HEK293T (cell line): ENCODE results near the gene C22orf39.

Experiments
- CTCF ChIA-PET: fragments of 350-600 bp; formaldehyde crosslinking; extraction: SDS; loops from one replicate; lab custom pipeline; 2021; ENCODE audit warnings: antibody characterized with exemption, inconsistent platforms; lab: Yijun Ruan, JAX
- POLR2A ChIA-PET: fragments of 350-600 bp; formaldehyde crosslinking; extraction: SDS; loops from one replicate; lab custom pipeline; 2020; ENCODE audit warnings: antibody characterized with exemption, inconsistent platforms; lab: Yijun Ruan, JAX
- DNase-seq: peaks from one replicate; pipeline ENCODE4 v3.0.0; 2012; ENCODE audit warnings: mixed read lengths; ENCODE audit errors: extremely low spot score
- ARNT ChIP-seq: fragments of 450-650 bp; IDR thresholded peaks from 2 replicates; pipeline ENCODE4 v1.6.1; 2017; ENCODE audit warnings: mild to moderate bottlenecking
- BHLHE40 ChIP-seq: fragments of 450-650 bp; IDR thresholded peaks from 2 replicates; pipeline ENCODE4 v1.6.1; 2016; ENCODE audit warnings: mild to moderate bottlenecking, moderate library complexity, borderline replicate concordance
- CTBP1 ChIP-seq: fragments of 450-650 bp; IDR thresholded peaks from 2 replicates; pipeline ENCODE4 v1.6.1; 2016; ENCODE audit warnings: borderline replicate concordance
- ELF4 ChIP-seq: fragments of 450-650 bp; IDR thresholded peaks from 2 replicates; pipeline ENCODE4 v1.6.1; 2017; ENCODE audit warnings: antibody characterized with exemption
- FOXA1 ChIP-seq: fragments of 450-650 bp; IDR thresholded peaks from 2 replicates; pipeline ENCODE4 v1.6.1; 2016; ENCODE audit warnings: mild to moderate bottlenecking
- FOXK2 ChIP-seq: fragments of 450-650 bp; IDR thresholded peaks from 2 replicates; pipeline ENCODE4 v1.6.1; 2016; ENCODE audit warnings: mild to moderate bottlenecking
- FOXM1 ChIP-seq: fragments of 450-650 bp; IDR thresholded peaks from 2 replicates; pipeline ENCODE4 v1.6.1; 2017; ENCODE audit warnings: mild to moderate bottlenecking, borderline replicate concordance
- HDGF ChIP-seq: fragments of 450-650 bp; IDR thresholded peaks from 2 replicates; pipeline ENCODE4 v1.6.1; 2017; ENCODE audit warnings: antibody characterized with exemption, borderline replicate concordance
- L3MBTL2 ChIP-seq: fragments of 450-650 bp; conservative IDR thresholded peaks from 2 replicates; pipeline ENCODE4 v1.6.1; 2016; ENCODE audit warnings: mild to moderate bottlenecking
- LEF1 ChIP-seq: fragments of 450-650 bp; IDR thresholded peaks from 2 replicates; pipeline ENCODE4 v1.6.1; 2017; ENCODE audit warnings: mild to moderate bottlenecking, borderline replicate concordance
- NFRKB ChIP-seq: fragments of 450-650 bp; IDR thresholded peaks from 2 replicates; pipeline ENCODE4 v1.6.1; 2016; ENCODE audit warnings: mild to moderate bottlenecking, moderate library complexity
- SP1 ChIP-seq: fragments of 450-650 bp; IDR thresholded peaks from 2 replicates; pipeline ENCODE4 v1.6.1; 2017
- SUZ12 ChIP-seq: fragments of 450-650 bp; IDR thresholded peaks from 2 replicates; pipeline ENCODE4 v1.6.1; 2016; ENCODE audit warnings: mild to moderate bottlenecking
- TARDBP ChIP-seq: fragments of 450-650 bp; IDR thresholded peaks from 2 replicates; pipeline ENCODE4 v1.6.1; 2016
- ZNF384 ChIP-seq: fragments of 450-650 bp; IDR thresholded peaks from 2 replicates; pipeline ENCODE4 v1.6.1; 2016
- TF ChIP-seq, protein P1 (sequence below): fragments of 450-650 bp; IDR thresholded peaks from 2 replicates; pipeline ENCODE4 v1.6.1; 2016

Gene C22orf39

DNA sequence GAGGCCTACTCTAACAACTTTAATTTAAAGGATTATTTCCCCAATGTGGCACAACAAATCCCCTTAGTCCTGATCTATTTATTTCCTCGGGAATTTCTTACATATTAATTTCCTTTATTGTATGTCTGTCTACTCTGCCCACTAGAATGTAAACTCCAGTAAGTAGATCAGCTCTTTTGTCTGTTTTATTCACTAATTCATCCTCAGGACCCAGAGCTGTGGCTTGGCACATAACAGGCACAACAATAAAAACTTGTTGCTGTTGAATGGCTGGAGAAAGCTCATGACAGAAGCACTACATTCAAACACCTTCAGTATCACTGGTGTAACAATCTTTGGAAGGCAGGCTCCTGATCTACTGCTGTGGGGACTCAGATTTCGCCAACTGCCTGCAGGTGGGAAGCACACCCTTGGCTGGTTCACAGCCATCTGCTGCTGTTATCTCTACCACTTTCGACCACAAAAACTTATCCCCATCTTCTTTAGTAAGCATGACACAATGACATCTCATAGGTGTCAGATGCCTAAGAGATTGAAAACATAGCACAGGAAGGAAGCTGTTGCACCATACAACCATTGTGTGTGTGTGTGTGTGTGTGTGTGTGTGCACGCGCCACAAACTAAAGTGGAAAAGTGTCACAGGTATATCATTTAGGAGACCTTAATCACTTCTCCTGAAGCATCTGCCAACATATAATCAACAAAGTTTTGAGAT lies 27.9 kb downstream of the C22orf39 start:
- CTCF ChIA-PET: no interaction called here
- DNase-seq: no peak
- POLR2A ChIA-PET: interaction anchor here (4.3 kb wide), 1 partner anchor 13 kb away, joined by 17 read pairs; the partner anchor contains the start of genes HIRA and MRPL40

DNA sequence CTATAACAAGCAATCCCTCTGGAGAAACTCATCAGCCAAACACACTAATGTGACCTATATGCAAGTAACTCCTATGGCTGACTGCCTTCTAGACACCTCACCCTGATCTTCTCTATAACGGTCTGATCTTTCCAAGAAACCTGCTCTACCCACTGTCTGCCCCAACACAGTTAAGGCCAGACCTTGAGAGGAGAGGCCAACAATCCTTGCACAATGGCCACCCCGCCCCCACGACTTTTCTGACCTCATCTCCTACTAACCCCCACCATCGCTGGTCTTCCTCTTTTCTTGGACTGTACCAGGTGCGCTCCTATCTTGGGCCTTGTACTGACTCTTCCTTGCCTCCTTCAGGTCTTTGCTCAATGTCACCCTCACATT lies 28.4 kb downstream of the C22orf39 start:
- CTCF ChIA-PET: no interaction called here
- no peak for DNase-seq
- POLR2A ChIA-PET: interaction anchor here (4.3 kb wide), 1 partner anchor 13 kb away, joined by 17 read pairs; the partner anchor contains the start of genes HIRA and MRPL40
- TF ChIP-seq ZNF384 (no peak), HDGF (no peak), L3MBTL2 (no peak), TARDBP (no peak), CTBP1 (no peak), ELF4 (no peak), FOXK2 (no peak), FOXA1 (no peak), SP1 (no peak), LEF1 (no peak), BHLHE40 (no peak), SUZ12 (no peak)

More for the DNA sequence above, 27.9 kb downstream of the C22orf39 start:
- TF ChIP-seq TARDBP: no peak
- no peak for TF ChIP-seq FOXA1
- no peak for TF ChIP-seq ARNT
- TF ChIP-seq, protein P1, sequence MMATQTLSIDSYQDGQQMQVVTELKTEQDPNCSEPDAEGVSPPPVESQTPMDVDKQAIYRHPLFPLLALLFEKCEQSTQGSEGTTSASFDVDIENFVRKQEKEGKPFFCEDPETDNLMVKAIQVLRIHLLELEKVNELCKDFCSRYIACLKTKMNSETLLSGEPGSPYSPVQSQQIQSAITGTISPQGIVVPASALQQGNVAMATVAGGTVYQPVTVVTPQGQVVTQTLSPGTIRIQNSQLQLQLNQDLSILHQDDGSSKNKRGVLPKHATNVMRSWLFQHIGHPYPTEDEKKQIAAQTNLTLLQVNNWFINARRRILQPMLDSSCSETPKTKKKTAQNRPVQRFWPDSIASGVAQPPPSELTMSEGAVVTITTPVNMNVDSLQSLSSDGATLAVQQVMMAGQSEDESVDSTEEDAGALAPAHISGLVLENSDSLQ: no peak
- no peak for TF ChIP-seq ELF4
- no peak for TF ChIP-seq NFRKB
- TF ChIP-seq SP1: no peak
- no peak for TF ChIP-seq FOXK2
- TF ChIP-seq SUZ12: no peak
- no peak for TF ChIP-seq L3MBTL2
- TF ChIP-seq HDGF: no peak
- no peak for TF ChIP-seq ZNF384
- TF ChIP-seq CTBP1: no peak
- no peak for TF ChIP-seq FOXM1
- TF ChIP-seq BHLHE40: no peak

DNA sequence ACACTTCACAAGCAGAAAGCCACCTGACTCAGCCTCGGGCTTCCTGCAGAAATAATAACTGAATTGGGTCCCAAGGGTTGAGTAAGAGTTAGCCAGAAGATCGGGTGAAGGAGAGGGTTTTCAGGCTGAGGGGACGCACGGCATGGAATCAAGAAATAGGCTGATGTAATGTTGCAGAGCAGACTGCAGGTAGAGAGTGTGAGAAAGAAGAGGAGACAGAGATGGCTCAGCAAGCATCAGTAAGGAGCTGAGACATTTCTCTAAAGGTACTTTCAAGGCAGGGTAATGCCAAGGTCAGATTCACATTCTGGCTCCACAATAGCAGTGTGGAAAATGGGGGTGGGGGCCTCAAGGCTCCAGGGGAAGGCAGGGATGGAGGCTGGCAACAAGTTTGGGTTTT lies 34.6 kb downstream of the C22orf39 start:
- DNase-seq: no peak
- TF ChIP-seq FOXA1: no peak
- TF ChIP-seq ZNF384: no peak
- TF ChIP-seq FOXM1: no peak
- TF ChIP-seq L3MBTL2: no peak
- no peak for TF ChIP-seq LEF1
- TF ChIP-seq SUZ12: no peak
- no peak for TF ChIP-seq HDGF
- no peak for TF ChIP-seq CTBP1
- no peak for TF ChIP-seq ARNT
- no peak for TF ChIP-seq FOXK2
- TF ChIP-seq, protein P1: no peak
- ChIA-PET CTCF (no interaction called here), POLR2A (interaction anchor here (0.8 kb wide), 1 partner anchor 17 kb away, joined by 3 read pairs; no protein-coding TSS in a partner anchor)

DNA sequence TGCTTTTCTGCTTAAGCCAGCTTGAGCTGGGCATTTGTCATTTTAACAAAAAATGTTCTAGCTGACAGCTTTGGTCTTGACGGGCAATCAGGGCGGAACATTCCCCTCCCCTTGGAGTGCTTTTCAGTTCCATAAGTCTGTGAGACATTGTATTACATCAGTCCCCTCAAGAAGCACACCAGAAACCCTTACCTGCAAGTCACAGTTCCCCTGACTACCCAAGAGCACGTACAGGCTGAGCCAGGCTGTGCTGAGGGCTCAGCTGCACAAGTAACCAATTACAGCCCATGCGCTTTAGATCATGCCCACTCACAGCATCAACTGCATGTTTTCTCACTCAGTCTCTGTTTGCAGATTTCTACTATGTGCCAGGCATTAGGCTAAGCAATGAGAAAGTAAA lies 35.0 kb downstream of the C22orf39 start:
- ChIA-PET CTCF (no interaction called here), POLR2A (interaction anchor here (0.7 kb wide), 1 partner anchor 20 kb away, joined by 3 read pairs; the partner anchor contains the start of genes HIRA and MRPL40)
- TF ChIP-seq ELF4 (no peak), ZNF384 (no peak), FOXM1 (no peak), HDGF (no peak), NFRKB (no peak), ARNT (no peak), BHLHE40 (no peak), SP1 (no peak), L3MBTL2 (no peak), SUZ12 (no peak), LEF1 (no peak), TARDBP (no peak), CTBP1 (no peak), FOXK2 (no peak), FOXA1 (no peak)
- TF ChIP-seq, protein P1: no peak
- no peak for DNase-seq

DNA sequence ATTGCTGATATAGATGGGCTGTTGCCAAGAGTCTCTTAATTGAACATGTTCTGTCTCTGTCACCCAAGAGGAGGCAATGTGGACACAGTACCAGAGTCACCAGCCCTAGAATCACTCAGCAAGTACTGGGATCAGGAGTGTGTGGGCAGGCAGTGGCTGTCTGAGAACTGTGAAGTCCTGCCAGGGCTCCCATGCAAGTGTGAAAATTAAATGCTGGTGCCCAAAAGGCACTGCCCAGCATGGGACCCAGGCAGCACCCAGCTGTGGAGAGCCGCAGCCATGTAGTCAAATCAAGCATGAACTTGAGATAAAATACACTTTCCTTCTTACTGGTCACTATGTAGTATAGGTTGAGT lies 35.8 kb downstream of the C22orf39 start:
- no peak for DNase-seq
- CTCF ChIA-PET: no interaction called here
- TF ChIP-seq SUZ12: no peak
- no peak for TF ChIP-seq NFRKB
- TF ChIP-seq ZNF384: no peak
- no peak for TF ChIP-seq FOXM1
- TF ChIP-seq FOXK2: no peak
- no peak for TF ChIP-seq TARDBP
- POLR2A ChIA-PET: interaction anchor here (0.7 kb wide), 1 partner anchor 20 kb away, joined by 3 read pairs; the partner anchor contains the start of genes HIRA and MRPL40
